LNCaP clone FGC (cell line): ENCODE results near the gene GARIN5A.

ENCODE experiments used
- DNase-seq: peaks from one replicate; pipeline ENCODE4 v3.0.0-alpha.2; 2011; ENCODE audit warnings: low read depth
- H3K4me3 ChIP-seq: 2 replicates; pipeline ENCODE4 v1.5.1; 2011; ENCODE audit warnings: mild to moderate bottlenecking, low read depth, low read length, control low read depth
- CTCF ChIP-seq: IDR thresholded peaks from 2 replicates; pipeline ENCODE4 v1.5.1; 2012; ENCODE audit warnings: mild to moderate bottlenecking; ENCODE audit not compliant: control insufficient read depth, insufficient read depth; ENCODE audit errors: extremely low read depth

GARIN5A gene

GRCh38 chr19:50419022-50419579 is 57.5 kb downstream of the GARIN5A start:
- no peak for DNase-seq
- no peak for TF ChIP-seq CTCF
- H3K4me3 ChIP-seq: no peak overlapping the region

- no peak for TF ChIP-seq CTCF
- H3K4me3 ChIP-seq: no peak within 1 kb of the TSS
- no peak for DNase-seq
Measured at GRCh38 chr19:50418176-50419021, 58.2 kb downstream of the GARIN5A start, which contains the start of gene SPIB. TSS of gene SPIB (plus strand) at chr19:50418938. CDS start at chr19:50418963, 25 bp downstream.

- no peak for DNase-seq
- no peak overlapping the region for H3K4me3 ChIP-seq
- TF ChIP-seq CTCF: no peak
Measured at GRCh38 chr19:50417111-50418081, 59.3 kb downstream of the GARIN5A start.
